Stimulated activated CD8-positive, alpha-beta memory T cell treated with anti-CD3 and anti-CD28 coated beads, Interleukin-12 subunit alpha, Interleukin-12 subunit beta, amount 100 ng/mL, for 24 hours (primary cell): Measurements from ENCODE around the gene MORC2.

Experiments used
- DNase-seq: peaks from one replicate; pipeline ENCODE4 v3.0.0-alpha.2; 2020; ENCODE audit errors: extremely low read depth

The MORC2 gene

GRCh38 chr22:30949934-30950660 lies 18.5 kb downstream of the MORC2 start:
- no peak for DNase-seq

GRCh38 chr22:30948930-30949342 lies 19.6 kb downstream of the MORC2 start:
- DNase-seq = no peak

- no peak for DNase-seq
Measured at GRCh38 chr22:30947816-30948454, 20.6 kb downstream of the MORC2 start.

GRCh38 chr22:30947173-30947815 lies 21.3 kb downstream of the MORC2 start:
- no peak for DNase-seq

- DNase-seq = no peak
Measured at GRCh38 chr22:30946354-30946753, 22.2 kb downstream of the MORC2 start.

- no peak for DNase-seq
Measured at GRCh38 chr22:30945653-30946052, 22.9 kb downstream of the MORC2 start.

GRCh38 chr22:30944986-30945385 lies 23.6 kb downstream of the MORC2 start:
- no peak for DNase-seq

GRCh38 chr22:30943368-30943767 lies 25.2 kb downstream of the MORC2 start:
- DNase-seq = no peak

GRCh38 chr22:30941363-30941740 lies 27.2 kb downstream of the MORC2 start:
- no peak for DNase-seq

- DNase-seq = no peak
Measured at GRCh38 chr22:30940685-30941362, 27.8 kb downstream of the MORC2 start.

- DNase-seq = no peak
Measured at GRCh38 chr22:30934053-30934452, 34.5 kb downstream of the MORC2 start.

GRCh38 chr22:30933457-30933856 lies 35.1 kb downstream of the MORC2 start:
- DNase-seq = no peak

GRCh38 chr22:30932661-30933060 lies 35.9 kb downstream of the MORC2 start:
- DNase-seq = no peak

- DNase-seq = no peak
Measured at GRCh38 chr22:30931541-30932300, 36.9 kb downstream of the MORC2 start.

GRCh38 chr22:30930228-30930627 lies 38.3 kb downstream of the MORC2 start:
- no peak for DNase-seq

- DNase-seq = no peak
Measured at GRCh38 chr22:30928401-30928800, 40.2 kb downstream of the MORC2 start.

GRCh38 chr22:30927806-30928205 lies 40.8 kb downstream of the MORC2 start:
- DNase-seq = no peak

GRCh38 chr22:30926706-30927105 lies 41.9 kb downstream of the MORC2 start:
- DNase-seq = no peak

GRCh38 chr22:30925667-30926066 lies 42.9 kb downstream of the MORC2 start:
- no peak for DNase-seq

GRCh38 chr22:30923168-30923900 lies 45.2 kb downstream of the MORC2 start:
- no peak for DNase-seq

GRCh38 chr22:30922151-30922611 lies 46.4 kb downstream of the MORC2 start:
- DNase-seq = peak; percentile 66
